ENCODE results near the gene LMF2.

- no peak for TF ChIP-seq CTCF (IDR thresholded peaks at IDR 0.05; ENCODE audit: low read depth, low read length, poor library complexity, severe bottlenecking)
- TF ChIP-seq EZH2phosphoT487 (IDR thresholded peaks at IDR 0.05; ENCODE audit: borderline replicate concordance, low read length): no peak
Measured at GRCh38 chr22:50477923-50478322, 29.6 kb downstream of the LMF2 start.
